ENCODE measurements around the gene FXYD5. TPM values are rescaled to one million over a fixed set of nuclear protein-coding genes. Genes with fewer than 3 reads are reported as not detected.

FXYD5 gene
- total and polyA plus RNA-seq, 10 of the 15 experiments (the other 5 are each of a cell fraction or from before 2014, with no cell fraction given), result 30.0 to 159 (median 93.9) TPM

DNA sequence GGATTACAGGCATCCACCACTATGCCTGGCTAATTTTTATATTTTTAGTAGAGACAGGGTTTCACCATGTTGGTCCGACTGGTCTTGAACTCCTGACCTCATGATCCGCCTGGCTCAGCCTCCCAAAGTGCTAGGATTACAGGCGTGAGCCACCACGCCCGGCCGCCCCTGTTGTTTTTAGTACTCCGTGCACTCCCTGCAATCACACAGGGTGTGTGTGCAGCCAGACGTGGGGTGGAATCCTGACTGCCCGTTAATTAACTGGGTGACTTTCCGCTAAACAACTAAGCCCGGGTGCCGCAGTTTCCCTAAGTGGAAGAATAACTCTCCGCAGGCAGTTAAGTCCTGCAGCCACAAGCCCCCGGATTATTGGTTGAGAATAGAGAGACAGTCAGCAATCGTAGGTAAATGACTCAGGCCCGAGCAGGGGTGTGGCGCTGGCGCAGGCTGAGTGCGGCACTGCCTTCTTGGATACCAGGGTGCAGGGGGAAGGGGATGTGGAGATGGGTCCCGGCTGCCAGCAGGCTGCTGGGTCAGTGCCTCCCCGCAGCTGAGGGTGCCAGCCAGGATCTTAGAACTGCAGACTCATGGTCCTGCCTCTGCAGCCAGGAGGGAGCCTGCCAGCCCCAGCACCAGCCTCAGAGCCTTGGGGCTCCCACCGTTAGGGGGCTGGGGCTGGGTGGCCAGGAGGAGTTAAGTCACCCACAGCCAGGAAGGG is 45.0 kb upstream of the FXYD5 start:
- Histone ChIP-seq H3K9me3 (replicated peaks; ENCODE audit: control insufficient read depth, insufficient read depth, low read length) (no peaks in the 10 kb centered on the region; the same call in 2 of the 3 replicates), H3K4me3 (no peak overlapping the region), H3K4me1 (ENCODE audit: control insufficient read depth, insufficient read depth, low read length) (no peaks in the 10 kb centered on the region), H3K9ac (ENCODE audit: control insufficient read depth, insufficient read depth, low read length) (no peak overlapping the region), H3K36me3 (ENCODE audit: control insufficient read depth in 2 of 2, insufficient read depth in 2 of 2, low read length in 1 of 2) (no peaks in the 10 kb centered on the region), H3K79me2 (ENCODE audit: control insufficient read depth, insufficient read depth, low read length) (no peaks in the 10 kb centered on the region), H3K27me3 (replicated peaks in 1 of 2; ENCODE audit: control insufficient read depth in 2 of 2, insufficient read depth in 2 of 2, low read length in 1 of 2) (peaks cover 0 to 2% of the 10 kb centered on the region in 2 experiments; a peak in 1 of 4 replicates), H3K4me2 (ENCODE audit: control insufficient read depth, insufficient read depth) (no peak overlapping the region), H3K27ac (ENCODE audit: control insufficient read depth, insufficient read depth) (no peak overlapping the region), H4K20me1 (ENCODE audit: control insufficient read depth, insufficient read depth) (no peaks in the 10 kb centered on the region), H2AFZ (ENCODE audit: control insufficient read depth, low read depth, low read length) (no peak overlapping the region)
- ChIA-PET POLR2A (no interaction called here), RAD21 (ENCODE audit: unreplicated experiment) (no interaction called here), SMC1A (ENCODE audit: uncharacterized antibody, unreplicated experiment) (no interaction called here), CTCF (interaction anchor here (0.6 to 1.4 kb wide), 2 partner anchors 89 to 108 kb away, joined by 3 to 4 read pairs; no protein-coding TSS in a partner anchor)
- FAIRE-seq (no peak), ATAC-seq (no peak), DNase-seq (ENCODE audit: low read depth, low spot score) (no peak)
- in situ Hi-C loops (cut with MboI), result no loop called here
- intact Hi-C loops (cut with micrococcal nuclease; ENCODE audit: unreplicated experiment), result no loop called here
- TF ChIP-seq TAF1 (IDR thresholded peaks at IDR 0.05; ENCODE audit: borderline replicate concordance, low read depth, low read length), result no peak
- no peak for TF ChIP-seq ZNF622 (IDR thresholded peaks at IDR 0.05)
- no peak for TF ChIP-seq PAX8 (IDR thresholded peaks at IDR 0.05)
- TF ChIP-seq NR2C1 (IDR thresholded peaks at IDR 0.05), result no peak
- TF ChIP-seq RFX5 (IDR thresholded peaks at IDR 0.05; ENCODE audit: low read depth, low read length), result no peak
- TF ChIP-seq IRF4 (IDR thresholded peaks at IDR 0.05; ENCODE audit: low read depth, low read length), result no peak
- TF ChIP-seq EGR1 (IDR thresholded peaks at IDR 0.05; ENCODE audit: borderline replicate concordance in 1 of 2, low read depth in 2 of 2, low read length in 2 of 2), result no peak
- TF ChIP-seq, protein P1, sequence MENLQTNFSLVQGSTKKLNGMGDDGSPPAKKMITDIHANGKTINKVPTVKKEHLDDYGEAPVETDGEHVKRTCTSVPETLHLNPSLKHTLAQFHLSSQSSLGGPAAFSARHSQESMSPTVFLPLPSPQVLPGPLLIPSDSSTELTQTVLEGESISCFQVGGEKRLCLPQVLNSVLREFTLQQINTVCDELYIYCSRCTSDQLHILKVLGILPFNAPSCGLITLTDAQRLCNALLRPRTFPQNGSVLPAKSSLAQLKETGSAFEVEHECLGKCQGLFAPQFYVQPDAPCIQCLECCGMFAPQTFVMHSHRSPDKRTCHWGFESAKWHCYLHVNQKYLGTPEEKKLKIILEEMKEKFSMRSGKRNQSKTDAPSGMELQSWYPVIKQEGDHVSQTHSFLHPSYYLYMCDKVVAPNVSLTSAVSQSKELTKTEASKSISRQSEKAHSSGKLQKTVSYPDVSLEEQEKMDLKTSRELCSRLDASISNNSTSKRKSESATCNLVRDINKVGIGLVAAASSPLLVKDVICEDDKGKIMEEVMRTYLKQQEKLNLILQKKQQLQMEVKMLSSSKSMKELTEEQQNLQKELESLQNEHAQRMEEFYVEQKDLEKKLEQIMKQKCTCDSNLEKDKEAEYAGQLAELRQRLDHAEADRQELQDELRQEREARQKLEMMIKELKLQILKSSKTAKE (IDR thresholded peaks at IDR 0.05; ENCODE audit: low read depth, poor library complexity, severe bottlenecking), result no peak
- TF ChIP-seq, protein P2, sequence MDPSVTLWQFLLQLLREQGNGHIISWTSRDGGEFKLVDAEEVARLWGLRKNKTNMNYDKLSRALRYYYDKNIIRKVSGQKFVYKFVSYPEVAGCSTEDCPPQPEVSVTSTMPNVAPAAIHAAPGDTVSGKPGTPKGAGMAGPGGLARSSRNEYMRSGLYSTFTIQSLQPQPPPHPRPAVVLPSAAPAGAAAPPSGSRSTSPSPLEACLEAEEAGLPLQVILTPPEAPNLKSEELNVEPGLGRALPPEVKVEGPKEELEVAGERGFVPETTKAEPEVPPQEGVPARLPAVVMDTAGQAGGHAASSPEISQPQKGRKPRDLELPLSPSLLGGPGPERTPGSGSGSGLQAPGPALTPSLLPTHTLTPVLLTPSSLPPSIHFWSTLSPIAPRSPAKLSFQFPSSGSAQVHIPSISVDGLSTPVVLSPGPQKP (IDR thresholded peaks at IDR 0.05; ENCODE audit: low read depth, low read length), result no peak
- TF ChIP-seq MAX (IDR thresholded peaks at IDR 0.05; ENCODE audit: low read depth, low read length), result no peak
- no peak for TF ChIP-seq BRCA1 (IDR thresholded peaks at IDR 0.05; ENCODE audit: low read depth, low read length)
- no peak for TF ChIP-seq ZNF384 (IDR thresholded peaks at IDR 0.05; ENCODE audit: borderline replicate concordance, low read depth, low read length)
- TF ChIP-seq BACH1 (IDR thresholded peaks at IDR 0.05; ENCODE audit: borderline replicate concordance), result no peak
- no peak for TF ChIP-seq CHD1 (IDR thresholded peaks at IDR 0.05; ENCODE audit: low read depth, low read length)
- TF ChIP-seq ZSCAN29 (IDR thresholded peaks at IDR 0.05), result no peak
- BruUV-seq (replicated peaks), result no TSS peak
- WGBS (ENCODE audit: insufficient coverage, insufficient replicate concordance, low lambda C conversion rate, missing lambda C conversion rate), result 45% methylated on average over 22 of the region's 22 CpGs

All from GM12878 (cell line).